Breast epithelium (tissue), 4 donors: Measurements from ENCODE around the gene CX3CR1. TPM values are rescaled to one million over a fixed set of nuclear protein-coding genes. Genes with fewer than 3 reads are reported as not detected.

Experiments used
- DNase-seq, 2 donors: peaks; one replicate each; pipeline ENCODE4 v3.0.0-alpha.2; 2019; ENCODE audit warnings: low spot score in 2 of 2
- H3K27ac ChIP-seq, 2 donors: fragments of 200-600 bp; sonication (generic) in 1 of 2; one replicate each; pipeline ENCODE4 v1.5.1; 2016 to 2019; ENCODE audit warnings: mild to moderate bottlenecking in 1 of 2
- H3K27me3 ChIP-seq, 2 donors: fragments of 200-600 bp; sonication (generic) in 1 of 2; one replicate each; pipeline versions ENCODE4 v1.5.1 to v1.6.0; 2017 to 2019; ENCODE audit warnings: control low read depth in 1 of 2, mild to moderate bottlenecking in 1 of 2
- H3K36me3 ChIP-seq: fragments of 200-600 bp; one replicate; pipeline ENCODE4 v1.5.1; 2019
- H3K4me1 ChIP-seq, 2 donors: fragments of 200-600 bp; sonication (generic); one replicate each; pipeline ENCODE4 v1.5.1; 2016 to 2019; ENCODE audit warnings: control low read depth in 1 of 2
- H3K4me3 ChIP-seq, 3 donors: fragments of 200-600 bp; sonication (generic); 1 replicate in 2 of 3; 2 replicates in 1 of 3; pipeline ENCODE4 v1.5.1; 2016 to 2019; ENCODE audit warnings: mild to moderate bottlenecking in 3 of 3, moderate library complexity in 2 of 3
- H3K9me3 ChIP-seq, 2 donors: fragments of 200-600 bp; sonication (generic) in 1 of 2; one replicate each; pipeline ENCODE4 v1.5.1; 2016 to 2019; ENCODE audit warnings: control low read depth in 1 of 2
- CTCF ChIP-seq, 3 donors: fragments of 450-650 bp; IDR thresholded peaks; one replicate each; pipeline ENCODE4 v1.5.1; 2016 to 2017; ENCODE audit warnings: antibody characterized with exemption in 3 of 3, mild to moderate bottlenecking in 3 of 3, moderate library complexity in 3 of 3
- POLR2A ChIP-seq: fragments of 450-650 bp; IDR thresholded peaks from one replicate; pipeline ENCODE4 v1.6.1; 2016; ENCODE audit warnings: antibody characterized with exemption, mild to moderate bottlenecking, moderate library complexity
- POLR2AphosphoS5 ChIP-seq, 3 donors: sonication (generic); formaldehyde crosslinking; IDR thresholded peaks; one replicate each; pipeline ENCODE4 v1.6.1; 2017; ENCODE audit warnings: antibody characterized with exemption in 3 of 3
- intact Hi-C: fragments of 100-400 bp; cut with DNase I; formaldehyde crosslinking; loops from one replicate; pipeline ENCODE4 v1.15.1; 2023; ENCODE audit warnings: low total_unique reads
- total RNA-seq, 3 donors: library from RNA; depleted of rRNA; stranded (reverse); fragments of >200 nt; gene quantifications; one replicate each; pipeline ENCODE4 v1.1.0, GENCODE V29; 2016

Gene CX3CR1
- total RNA-seq, 3 donors from 2014 or later, result 0.32 to 2.8 (median 1.3) TPM

- Histone ChIP-seq H3K4me3 (no peak overlapping the region), H3K27me3 (no peaks in the 10 kb centered on the region), H3K36me3 (no peaks in the 10 kb centered on the region), H3K4me1 (no peaks in the 10 kb centered on the region), H3K9me3 (no peaks in the 10 kb centered on the region), H3K27ac (no peak overlapping the region)
- DNase-seq, result no peak
- intact Hi-C loops, result no loop called here
- no peak for TF ChIP-seq POLR2AphosphoS5 (IDR thresholded peaks at IDR 0.05)
Measured at GRCh38 chr3:39220407-39221140, 59.3 kb downstream of the CX3CR1 start.

- no peak for DNase-seq
- intact Hi-C loops, result no loop called here
- no peak for TF ChIP-seq POLR2AphosphoS5 (IDR thresholded peaks at IDR 0.05)
- TF ChIP-seq CTCF (IDR thresholded peaks at IDR 0.05), result no peak
- no peak for TF ChIP-seq POLR2A
- no peaks in the 10 kb centered on the region for H3K27me3 ChIP-seq
- no peaks in the 10 kb centered on the region for H3K36me3 ChIP-seq
- no peaks in the 10 kb centered on the region for H3K9me3 ChIP-seq
- no peaks in the 10 kb centered on the region for H3K4me1 ChIP-seq
- H3K27ac ChIP-seq, result no peak overlapping the region
- H3K4me3 ChIP-seq, result no peak overlapping the region
Measured at GRCh38 chr3:39219702-39220101, 60.1 kb downstream of the CX3CR1 start.

GRCh38 chr3:39216176-39216790 lies 63.6 kb downstream of the CX3CR1 start:
- Histone ChIP-seq H3K27me3 (no peaks in the 10 kb centered on the region), H3K36me3 (no peaks in the 10 kb centered on the region), H3K4me1 (no peaks in the 10 kb centered on the region), H3K4me3 (no peak overlapping the region), H3K9me3 (no peaks in the 10 kb centered on the region), H3K27ac (no peak overlapping the region)
- TF ChIP-seq POLR2AphosphoS5 (IDR thresholded peaks at IDR 0.05), result no peak
- TF ChIP-seq POLR2A, result no peak
- TF ChIP-seq CTCF (IDR thresholded peaks at IDR 0.05), result no peak
- intact Hi-C loops, result no loop called here
- no peak for DNase-seq

GRCh38 chr3:39213613-39214012 lies 66.2 kb downstream of the CX3CR1 start:
- H3K4me1 ChIP-seq, result no peaks in the 10 kb centered on the region
- no peaks in the 10 kb centered on the region for H3K36me3 ChIP-seq
- no peak for DNase-seq
- TF ChIP-seq POLR2AphosphoS5 (IDR thresholded peaks at IDR 0.05) (no peak), CTCF (IDR thresholded peaks at IDR 0.05) (no peak), POLR2A (no peak)
- no peak overlapping the region for H3K27ac ChIP-seq
- intact Hi-C loops, result no loop called here
- no peaks in the 10 kb centered on the region for H3K27me3 ChIP-seq
- no peaks in the 10 kb centered on the region for H3K9me3 ChIP-seq
- H3K4me3 ChIP-seq, result no peak overlapping the region

Other genes starting within 250 kb of the CX3CR1 start
- under 1 TPM; 0.15 to 0.48 (median 0.33) TPM for gene SCN11A, start 228.1 kb downstream of the CX3CR1 start, total RNA-seq
- gene WDR48, start 228.0 kb downstream of the CX3CR1 start, total RNA-seq, result 10 to 100 TPM; 32.8 to 48.9 (median 33.8) TPM
- gene GORASP1, start 172.4 kb downstream of the CX3CR1 start, total RNA-seq, result 10 to 100 TPM; 58.2 to 98.8 (median 77.3) TPM
- 10 to 100 TPM in 2 of 3 donors, 1 to 10 TPM in 1; 5.9 to 16.1 (median 13.1) TPM for gene TTC21A, start 172.4 kb downstream of the CX3CR1 start, total RNA-seq
- gene CSRNP1, start 126.4 kb downstream of the CX3CR1 start, total RNA-seq, result 100 to 1,000 TPM in 1 of 3 donors, 10 to 100 TPM in 2; 30.2 to 112 (median 59.0) TPM
- gene XIRP1, start 87.4 kb downstream of the CX3CR1 start, total RNA-seq, result under 1 TPM in 1 of 3 donors, not detected in 2; 0.44 TPM
- not detected for gene CCR8, start 49.7 kb upstream of the CX3CR1 start, total RNA-seq
- gene SLC25A38, start 103.3 kb upstream of the CX3CR1 start, total RNA-seq, result 10 to 100 TPM; 28.2 to 31.6 (median 30.9) TPM
- gene RPSA, start 126.7 kb upstream of the CX3CR1 start, total RNA-seq, result 1,000 to 10,000 TPM in 2 of 3 donors, 100 to 1,000 TPM in 1; 852 to 1,731 (median 1,290) TPM
- under 1 TPM in 1 of 3 donors, not detected in 2; under 0.01 TPM for gene MOBP, start 187.6 kb upstream of the CX3CR1 start, total RNA-seq